A172 (cell line): ENCODE data around the gene KLHL21. TPM values are rescaled to one million over a fixed set of nuclear protein-coding genes. Genes with fewer than 3 reads are reported as not detected.

ENCODE experiments used
- DNase-seq: peaks from one replicate; pipeline ENCODE4 v3.0.0-alpha.2; 2015; ENCODE audit warnings: low spot score
- total RNA-seq: library from RNA; depleted of rRNA; stranded (reverse); fragments of >200 nt; shearing (Covaris generic); gene quantifications from 2 replicates; pipeline ENCODE4 v1.2.3, GENCODE V29; 2014

KLHL21 gene
- total RNA-seq, 1 experiment from 2014 or later: 18.2 TPM

DNA sequence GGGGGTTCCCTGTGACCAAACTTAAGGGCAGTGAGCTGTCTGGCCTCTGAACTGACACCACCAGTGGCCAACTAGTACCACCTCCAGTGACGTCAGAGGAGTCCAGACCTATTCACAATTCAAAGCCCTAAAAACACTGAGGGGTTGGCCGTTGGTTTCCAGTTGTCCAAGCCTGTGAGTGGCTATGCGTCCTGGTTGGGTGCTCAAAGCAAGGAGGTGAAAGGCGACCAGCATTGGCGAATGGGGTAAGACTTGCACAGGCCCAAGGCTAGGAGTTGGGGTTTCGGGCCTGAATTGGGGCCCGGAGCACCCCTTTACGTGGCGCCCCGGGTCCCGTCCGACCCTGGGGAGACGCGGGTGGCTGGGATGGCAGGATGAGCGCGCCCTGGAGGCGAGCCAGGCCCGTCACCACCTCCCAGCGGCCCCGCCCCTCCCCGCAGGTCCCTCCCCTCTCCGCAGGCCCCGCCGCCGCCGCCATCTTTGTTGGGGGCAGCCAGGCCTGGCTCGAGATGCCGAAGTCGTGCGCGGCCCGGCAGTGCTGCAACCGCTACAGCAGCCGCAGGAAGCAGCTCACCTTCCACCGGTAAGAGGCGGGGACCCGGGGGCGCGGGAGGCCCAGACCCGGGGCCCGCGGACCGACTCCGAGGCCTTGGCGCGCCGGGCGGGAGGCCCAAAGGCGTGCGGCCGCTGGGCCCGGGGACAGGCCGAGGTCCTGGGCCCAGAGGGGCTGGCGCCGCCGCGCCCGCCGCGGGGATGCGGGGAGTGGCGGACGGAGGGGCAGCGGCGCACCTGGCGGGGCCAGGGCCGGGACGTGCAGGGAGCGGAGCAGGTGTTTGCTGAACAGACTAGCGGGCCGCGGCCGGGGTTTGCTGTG, 22.3 kb upstream of the KLHL21 start, which contains the start of gene THAP3:
THAP3 (plus strand) TSS at position 159 of the 874 bp plus-strand sequence; CDS start at position 510, 351 bp downstream.
- DNase-seq: peak; percentile 82

DNA sequence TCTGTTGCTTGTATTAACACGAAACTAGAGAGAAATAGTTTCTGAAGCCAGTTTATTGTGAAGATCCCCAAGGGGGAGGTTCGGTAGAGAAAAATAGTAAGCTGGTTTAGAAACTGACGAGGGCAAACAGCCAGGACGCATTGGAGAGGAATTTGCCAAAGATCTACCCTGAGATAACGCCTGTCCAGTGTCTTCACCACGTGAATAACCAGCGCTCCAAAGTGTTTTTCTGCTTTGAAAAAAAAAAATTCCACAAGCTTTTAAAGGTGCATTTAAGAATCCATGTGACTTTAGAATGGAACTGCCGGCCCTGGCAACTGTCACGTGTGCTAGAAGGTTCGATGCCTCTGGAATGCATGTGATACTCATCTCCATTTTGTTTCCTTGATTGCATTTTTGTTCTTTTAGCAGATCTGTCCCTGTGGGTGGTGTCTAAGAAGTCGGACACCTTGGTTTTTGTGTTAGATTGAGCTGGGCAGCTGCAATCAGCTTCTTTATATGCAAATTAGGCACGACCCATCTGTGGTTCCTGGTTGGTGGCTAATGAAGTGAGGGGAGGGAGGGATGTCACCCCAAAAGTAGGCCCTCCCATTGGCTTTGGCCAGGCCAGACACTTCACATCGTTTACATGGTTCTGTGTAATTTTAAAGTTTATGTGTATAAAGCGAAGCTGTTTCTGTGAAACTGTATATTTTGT, 20.7 kb upstream of the KLHL21 start:
- no peak for DNase-seq

DNA sequence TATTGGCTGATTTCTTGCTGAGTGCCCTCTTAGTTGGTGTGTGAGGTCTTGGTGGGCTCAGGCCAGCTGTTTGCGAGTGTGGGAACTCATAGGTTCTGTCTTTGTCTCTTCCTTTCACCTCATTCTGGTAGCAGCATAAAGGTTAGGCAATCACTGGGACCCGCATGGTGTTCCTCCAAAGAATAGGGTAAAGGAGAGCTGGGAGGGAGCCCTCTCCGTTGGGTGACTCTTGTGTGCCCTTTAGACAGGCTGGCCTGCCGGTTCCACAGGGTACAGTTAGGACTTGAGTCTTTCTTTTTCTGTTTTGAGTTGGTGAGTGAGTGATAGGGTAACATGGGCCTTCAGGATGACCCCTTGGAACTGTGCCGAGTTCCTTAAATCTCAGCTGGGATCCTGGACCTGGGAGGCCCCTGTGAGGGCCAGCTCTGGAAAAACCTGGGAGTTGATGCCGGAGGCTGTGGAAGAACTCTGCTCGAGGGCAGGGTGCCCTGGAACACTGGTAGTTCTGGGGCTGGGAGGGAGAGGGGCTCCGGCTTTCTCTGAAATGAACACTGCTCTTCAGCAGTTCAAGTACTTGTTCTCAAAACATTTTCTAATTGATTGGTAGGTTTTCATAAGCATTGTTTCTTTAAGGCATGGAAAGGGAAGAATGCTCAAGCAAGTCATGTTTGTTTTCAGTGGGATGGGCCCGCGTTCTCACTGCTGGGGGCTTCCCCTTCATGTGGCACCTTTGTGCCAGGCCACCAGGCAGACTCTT, 19.9 kb upstream of the KLHL21 start:
- DNase-seq: no peak

- no peak for DNase-seq
Measured at GRCh38 chr1:6621429-6622391, 19.0 kb upstream of the KLHL21 start.

GRCh38 chr1:6619045-6619444, 16.4 kb upstream of the KLHL21 start:
- no peak for DNase-seq

GRCh38 chr1:6614929-6615785, 12.5 kb upstream of the KLHL21 start:
- no peak for DNase-seq

GRCh38 chr1:6614019-6614928, 11.6 kb upstream of the KLHL21 start:
- DNase-seq: no peak

DNA sequence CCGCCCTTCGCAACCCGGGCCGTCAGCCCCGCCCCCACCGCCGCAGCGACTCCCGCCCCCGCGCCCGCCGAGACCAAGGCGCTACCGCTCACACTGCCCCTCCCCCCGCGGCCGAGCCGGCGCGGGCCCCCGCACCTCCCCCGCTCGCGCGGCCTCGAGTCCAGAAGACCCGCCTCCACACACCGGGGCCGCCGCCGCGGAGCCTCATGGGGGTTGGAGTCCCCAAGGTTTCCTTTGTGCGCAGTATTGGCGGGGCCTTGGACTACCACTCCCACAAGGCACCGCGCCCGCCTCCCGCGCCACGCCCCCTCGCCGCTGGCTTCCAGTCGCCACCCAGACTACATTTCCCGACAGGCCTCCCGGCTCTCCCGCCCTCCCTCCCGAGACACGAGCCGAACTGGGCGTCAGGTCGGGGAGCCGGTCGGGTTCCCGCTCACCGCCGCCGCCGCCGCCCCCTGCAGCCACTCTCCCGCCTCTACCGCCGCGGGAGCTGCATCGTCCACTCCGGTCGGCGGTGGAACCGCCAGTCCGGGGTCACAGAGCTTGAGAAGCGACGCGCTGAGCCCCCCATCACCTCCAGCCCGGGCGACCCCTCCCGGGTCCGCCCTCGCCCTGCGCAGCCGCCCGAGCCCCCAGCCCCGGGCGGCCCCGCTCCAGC, 10.8 kb upstream of the KLHL21 start, which contains the start of gene PHF13:
PHF13 (plus strand) TSS at position 371 of the 658 bp plus-strand sequence. CDS start 336 bp downstream, outside the sequence.
- peak; percentile 92 for DNase-seq

DNA sequence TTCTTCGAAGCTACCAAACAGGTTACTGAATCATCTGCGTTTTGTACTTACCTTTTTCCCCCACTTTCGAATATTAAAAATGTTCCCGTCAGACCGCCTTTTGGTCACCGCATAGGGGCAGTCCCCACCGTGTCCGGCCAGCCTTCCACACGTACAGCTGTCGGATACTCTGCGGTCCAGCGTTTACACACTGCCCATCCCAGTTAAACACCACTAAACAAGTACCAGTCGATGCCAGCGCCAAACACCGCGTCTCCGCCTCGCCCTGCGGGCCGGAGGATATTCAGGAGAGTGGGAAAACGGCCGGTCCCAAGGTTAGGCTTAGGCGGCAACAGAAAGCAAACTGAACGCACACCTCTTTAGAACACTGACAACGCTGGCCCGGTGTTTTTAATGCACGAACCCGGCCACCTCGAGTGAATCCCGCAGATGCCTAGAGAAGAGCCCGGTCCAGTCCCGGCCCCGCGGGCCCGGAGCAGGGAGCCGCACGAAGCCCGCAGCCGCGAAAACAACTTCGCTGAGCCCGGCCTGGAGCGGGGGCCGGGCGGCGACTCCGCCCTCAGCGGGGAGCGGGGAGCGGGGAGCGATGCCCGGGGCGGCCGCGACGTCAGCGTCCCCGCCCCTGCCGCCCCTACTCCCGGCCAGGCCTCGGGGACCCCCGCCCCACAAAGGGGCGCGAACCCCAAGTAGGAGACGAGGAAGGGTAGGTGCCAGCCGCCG, 10.1 kb upstream of the KLHL21 start:
- peak; percentile 15 for DNase-seq

- peak; percentile 8 for DNase-seq
Measured at GRCh38 chr1:6603915-6604558, 1.4 kb upstream of the KLHL21 start.

DNA sequence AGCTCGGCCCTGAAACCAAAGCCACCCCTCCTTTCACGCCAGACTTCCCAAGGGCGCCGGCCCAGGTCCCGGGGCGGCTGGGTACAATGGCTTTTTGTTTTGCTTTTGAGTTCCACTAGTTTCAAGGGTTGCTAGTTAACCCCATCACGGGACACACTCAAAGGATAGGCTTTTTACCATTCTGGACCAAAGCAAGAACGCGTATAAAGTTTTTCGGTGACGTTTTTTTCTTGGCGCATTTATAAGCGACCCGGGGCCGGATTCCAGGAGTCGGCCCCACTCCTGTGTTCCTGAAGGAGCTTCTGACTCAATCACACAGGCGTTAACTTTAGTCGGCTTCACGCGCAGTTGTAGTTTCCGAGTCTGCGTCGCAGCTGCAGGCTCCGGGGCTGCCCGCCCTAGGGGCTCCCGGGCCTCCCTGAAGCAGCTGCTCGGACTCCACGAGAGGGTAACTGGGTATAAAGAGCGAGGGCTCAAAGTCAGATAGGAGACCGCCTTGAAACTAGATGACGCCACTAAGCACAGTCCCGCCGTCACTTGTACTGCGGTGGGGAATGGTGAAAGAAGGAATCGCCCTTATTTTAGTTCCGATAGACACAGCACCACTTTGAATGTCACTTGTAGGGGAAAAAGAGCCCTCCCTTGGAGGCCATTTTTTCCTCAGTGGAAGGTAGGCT, 707 bp upstream of the KLHL21 start:
- DNase-seq: peak; percentile 27

DNA sequence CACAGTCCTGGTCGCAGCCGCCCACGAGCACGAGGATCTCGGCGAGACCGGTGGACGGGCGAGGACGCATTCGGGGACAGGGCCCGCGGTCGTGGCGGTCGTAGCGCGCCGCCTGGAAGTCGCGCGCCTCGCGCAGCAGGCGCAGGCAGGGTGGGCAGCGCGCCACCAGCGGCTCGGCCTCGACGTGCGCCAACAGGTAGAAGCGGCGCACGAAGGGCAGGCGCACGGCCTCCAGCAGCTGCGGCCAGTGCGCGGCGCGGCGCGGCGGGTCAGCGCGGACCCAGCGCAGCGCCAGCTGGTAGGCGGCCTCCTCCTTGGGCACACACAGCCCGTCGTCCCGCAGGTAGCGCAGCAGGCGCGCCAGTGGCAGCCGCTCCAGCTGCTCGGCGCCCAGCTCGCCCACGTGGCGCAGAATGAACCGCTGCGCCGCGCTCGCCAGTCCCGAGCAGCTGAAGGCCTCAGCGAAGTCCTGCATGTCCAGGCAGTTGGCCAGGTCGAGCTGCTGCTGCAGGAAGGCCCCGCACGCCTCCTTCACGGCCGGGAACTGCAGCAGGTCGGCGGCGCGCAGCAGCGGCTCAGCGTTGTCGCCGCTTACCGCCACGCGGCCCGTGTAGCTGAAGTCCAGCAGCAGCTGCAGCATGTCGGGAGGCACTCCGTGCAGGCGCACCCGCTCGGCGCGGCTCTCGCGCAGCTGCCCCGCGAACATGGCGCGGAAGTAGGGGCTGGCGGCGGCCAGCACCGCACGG, 573 bp downstream of the KLHL21 start:
- no peak for DNase-seq

DNA sequence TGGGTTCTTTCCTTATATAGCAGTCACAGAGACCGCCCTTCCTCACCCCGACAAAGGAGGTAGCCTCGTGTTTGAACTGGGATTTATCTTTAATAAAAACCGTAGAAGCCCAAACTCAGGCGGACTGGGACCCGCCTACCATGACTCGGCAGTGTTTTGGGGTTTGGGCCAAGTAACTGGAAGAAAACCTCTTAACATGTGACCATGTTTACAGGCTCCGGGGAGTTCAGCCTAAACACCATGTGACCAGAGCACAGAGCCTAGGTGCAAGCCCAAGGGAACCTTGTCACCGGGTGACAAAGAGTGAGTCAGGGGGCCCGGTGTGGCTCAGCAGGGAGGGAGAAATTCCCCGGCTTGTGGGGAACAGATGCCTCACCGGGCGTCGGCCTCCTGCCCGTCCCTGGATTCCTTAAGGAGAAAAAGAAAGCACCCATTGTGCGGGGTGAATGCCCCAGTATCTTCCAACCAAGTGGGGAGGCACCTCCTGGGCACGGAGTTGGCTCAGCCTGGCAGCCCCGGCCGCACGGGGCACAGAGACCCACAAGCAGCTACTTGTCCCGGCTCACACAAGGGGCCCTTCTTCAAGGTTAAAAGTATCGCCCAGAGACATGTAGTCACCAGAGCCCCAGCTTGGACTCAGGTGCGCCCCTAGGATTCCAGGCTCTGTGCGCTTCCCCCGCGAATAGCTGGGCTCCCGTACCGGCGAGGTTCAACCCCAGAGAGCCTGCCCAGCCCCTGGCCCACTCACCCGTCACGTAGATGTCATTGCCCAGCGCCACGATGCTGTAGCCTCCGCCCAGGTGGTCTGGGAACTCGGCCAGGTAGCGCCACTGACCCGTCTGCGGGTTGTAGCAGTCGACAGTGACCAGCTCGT, 1.4 kb downstream of the KLHL21 start:
- peak; percentile 83 for DNase-seq

- DNase-seq: no peak
Measured at GRCh38 chr1:6600410-6601048, 2.1 kb downstream of the KLHL21 start.
